HUES64 (cell line): ENCODE results near the gene BRS3. TPM values are rescaled to one million over a fixed set of nuclear protein-coding genes. Genes with fewer than 3 reads are reported as not detected.
"Not testable (repeated sequence)": the region's sequence is repeated elsewhere in the genome, so short reads cannot be mapped to it uniquely, and the experiment has no call there.

Experiments
- H3K27ac ChIP-seq: 2 replicates; pipeline ENCODE4 v1.7.0; 2013; ENCODE audit warnings: low read depth, low read length, inconsistent platforms
- H3K27me3 ChIP-seq: 2 replicates; pipeline ENCODE4 v1.6.1; 2013; ENCODE audit warnings: mild to moderate bottlenecking, low read length; ENCODE audit not compliant: insufficient read depth
- H3K36me3 ChIP-seq: 2 replicates; pipeline ENCODE4 v1.6.1; 2013; ENCODE audit warnings: mild to moderate bottlenecking, low read length; ENCODE audit not compliant: insufficient read depth
- H3K4me1 ChIP-seq: 2 replicates; pipeline ENCODE4 v1.6.1; 2013; ENCODE audit warnings: mild to moderate bottlenecking, low read length, moderate library complexity; ENCODE audit not compliant: insufficient read depth
- H3K4me3 ChIP-seq: 2 replicates; pipeline ENCODE4 v1.5.1; 2013; ENCODE audit warnings: mild to moderate bottlenecking, low read length, moderate library complexity
- H3K9ac ChIP-seq: 2 replicates; pipeline ENCODE4 v1.6.1; 2013; ENCODE audit warnings: mild to moderate bottlenecking, low read depth, low read length
- H3K9me3 ChIP-seq: 2 replicates; pipeline ENCODE4 v1.6.1; 2013; ENCODE audit warnings: low read depth, low read length; ENCODE audit not compliant: insufficient read depth
- WGBS: fragments of 150-250, 120-280 bp; methylation state at CpG from one replicate; pipeline ENCODE4 v1.1.7; 2013; ENCODE audit warnings: missing lambda C conversion rate; 5-methylcytosine and 5-hydroxymethylcytosine counted together
- polyA plus RNA-seq, 2 experiments: library from polyadenylated mRNA; stranded (reverse); fragments of 50-300 nt; gene quantifications; one replicate each; pipeline ENCODE4 v1.2.3, GENCODE V29; 2013

BRS3 gene
- polyA plus RNA-seq (2013, experiment 1 of 2) = not detected
- not detected for polyA plus RNA-seq (2013, experiment 2 of 2)

DNA sequence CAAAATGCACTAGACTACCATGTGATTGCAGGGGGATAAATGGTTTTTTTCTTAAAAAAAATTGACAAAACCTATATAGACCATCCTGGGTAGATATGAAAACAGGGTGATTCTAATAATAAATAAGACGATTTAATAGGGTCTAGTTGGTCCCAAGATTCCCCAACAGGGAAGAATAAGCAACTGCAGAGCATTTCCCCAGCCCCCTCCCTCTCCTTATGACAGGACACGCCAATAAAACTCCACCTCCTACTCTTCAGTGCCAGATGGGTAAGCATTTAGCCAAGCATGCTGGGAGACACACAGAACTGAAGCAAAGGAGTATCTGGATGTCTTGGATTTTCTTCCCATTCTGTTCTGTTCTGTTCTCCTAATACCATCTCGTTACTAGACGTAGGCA is at the start of gene BRS3:
BRS3 (plus strand) TSS at position 301 of the 400 bp plus-strand sequence. CDS start 168 bp downstream, outside the sequence.
- Histone ChIP-seq H3K36me3 (no peaks in the 10 kb centered on the region), H3K9me3 (no peaks in the 10 kb centered on the region), H3K27ac (no peak within 1 kb of the TSS), H3K27me3 (peaks cover 7% of the 10 kb centered on the region), H3K9ac (no peak within 1 kb of the TSS), H3K4me1 (no peaks in the 10 kb centered on the region), H3K4me3 (no peak within 1 kb of the TSS)
- 89% methylated on average over 3 of the region's 4 CpGs for WGBS

- WGBS = 100% methylated on average over 1 of the region's 3 CpGs
- Histone ChIP-seq H3K27me3 (no peaks in the 10 kb centered on the region), H3K36me3 (no peaks in the 10 kb centered on the region), H3K9me3 (no peaks in the 10 kb centered on the region), H3K4me3 (no peak overlapping the region), H3K27ac (no peak overlapping the region), H3K4me1 (no peaks in the 10 kb centered on the region), H3K9ac (no peak overlapping the region)
Measured at GRCh38 chrX:136438192-136438591, 49.6 kb upstream of the BRS3 start.

GRCh38 chrX:136445674-136446073 is 42.1 kb upstream of the BRS3 start:
- not testable (repeated sequence) for H3K27me3 ChIP-seq, H3K9ac ChIP-seq, H3K9me3 ChIP-seq, H3K27ac ChIP-seq, H3K4me1 ChIP-seq, H3K4me3 ChIP-seq, H3K36me3 ChIP-seq
- 75% methylated on average over 11 of the region's 18 CpGs for WGBS

DNA sequence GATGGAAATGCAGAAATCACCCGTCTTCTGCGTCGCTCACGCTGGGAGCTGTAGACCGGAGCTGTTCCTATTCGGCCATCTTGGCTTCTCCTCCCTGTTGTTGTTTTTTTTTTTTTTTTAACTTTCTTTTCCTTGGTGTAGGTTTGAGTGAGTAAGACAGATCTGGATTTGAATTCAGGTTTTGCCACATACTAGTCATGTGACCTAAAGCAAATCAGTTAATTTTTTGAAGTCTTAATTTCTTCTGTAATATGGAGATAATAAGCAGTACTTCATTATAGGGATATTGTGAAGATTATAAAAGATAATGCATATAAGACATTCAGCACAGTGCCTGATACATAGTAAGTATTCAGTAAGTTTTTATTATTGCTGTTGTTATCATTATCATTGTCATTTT is 41.5 kb upstream of the BRS3 start:
- no peaks in the 10 kb centered on the region for H3K27me3 ChIP-seq
- no peak overlapping the region for H3K4me3 ChIP-seq
- no peak overlapping the region for H3K9ac ChIP-seq
- WGBS = 100% methylated on average over 4 of the region's 6 CpGs
- no peaks in the 10 kb centered on the region for H3K36me3 ChIP-seq
- H3K9me3 ChIP-seq = no peaks in the 10 kb centered on the region
- H3K27ac ChIP-seq = no peak overlapping the region
- no peaks in the 10 kb centered on the region for H3K4me1 ChIP-seq

DNA sequence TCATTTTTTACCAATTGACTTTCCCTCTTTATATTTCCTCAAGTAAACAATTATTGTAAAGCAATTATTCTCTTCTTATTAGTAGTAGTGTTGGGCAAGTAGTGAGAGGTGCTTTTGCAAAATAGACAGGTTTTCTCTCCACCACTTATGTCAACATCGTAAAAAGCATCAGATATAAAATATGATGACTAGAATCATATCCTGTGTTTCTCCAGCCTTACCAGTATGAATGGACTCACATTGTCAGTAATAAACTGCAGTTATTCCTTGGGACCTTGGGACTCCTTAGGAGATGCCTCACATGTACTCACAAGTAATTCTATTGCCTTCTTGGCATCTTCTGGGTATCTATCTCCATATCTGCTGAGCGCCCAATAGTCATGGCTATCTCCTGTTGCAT is 40.4 kb upstream of the BRS3 start:
- H3K9ac ChIP-seq = no peak overlapping the region
- H3K36me3 ChIP-seq = no peaks in the 10 kb centered on the region
- no peak overlapping the region for H3K27ac ChIP-seq
- H3K27me3 ChIP-seq = no peaks in the 10 kb centered on the region
- H3K4me3 ChIP-seq = no peak overlapping the region
- no peaks in the 10 kb centered on the region for H3K9me3 ChIP-seq
- 95% methylated on average over 1 of the region's 2 CpGs for WGBS
- no peaks in the 10 kb centered on the region for H3K4me1 ChIP-seq

- no peak overlapping the region for H3K4me3 ChIP-seq
- no peaks in the 10 kb centered on the region for H3K36me3 ChIP-seq
- no peak overlapping the region for H3K9ac ChIP-seq
Measured at GRCh38 chrX:136447968-136448367, 39.8 kb upstream of the BRS3 start.

DNA sequence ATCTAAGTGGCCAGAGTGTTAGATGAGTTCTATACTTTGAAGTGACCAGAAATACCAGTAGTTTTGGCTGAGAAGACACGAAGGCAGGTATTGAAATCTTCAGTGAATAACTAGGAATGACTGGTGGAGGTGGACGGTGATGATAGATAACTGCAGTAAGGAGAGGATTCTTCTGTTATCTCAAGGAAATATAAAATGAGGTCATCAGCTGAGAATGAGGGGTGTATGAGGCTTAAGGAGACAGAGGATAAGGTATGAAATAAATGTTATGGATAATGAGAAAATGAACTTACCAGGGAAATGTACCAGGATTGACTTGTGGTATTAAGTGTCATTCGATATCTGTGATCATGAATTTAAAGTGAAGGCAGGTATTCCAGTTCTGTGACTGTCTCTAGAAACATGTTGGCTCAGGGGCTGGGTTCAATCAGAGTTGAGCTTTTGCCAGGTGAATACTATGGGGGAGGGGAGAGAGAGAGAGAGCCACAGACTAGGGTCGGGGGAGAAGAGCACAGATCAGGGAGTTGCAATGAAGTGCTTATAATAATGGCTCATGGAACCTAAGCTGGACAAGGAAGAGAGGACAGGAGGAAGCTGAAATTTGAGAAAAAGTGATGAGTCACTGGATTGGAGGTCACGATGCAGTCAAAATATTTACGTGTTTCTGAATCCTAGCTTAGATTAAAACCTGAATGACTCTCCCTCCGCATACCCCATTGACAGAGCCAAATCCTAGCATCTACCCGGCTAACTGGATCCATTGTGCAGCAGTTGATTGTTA is 37.5 kb upstream of the BRS3 start:
- no peaks in the 10 kb centered on the region for H3K27me3 ChIP-seq
- no peaks in the 10 kb centered on the region for H3K36me3 ChIP-seq
- no peaks in the 10 kb centered on the region for H3K4me1 ChIP-seq
- H3K27ac ChIP-seq = no peak overlapping the region
- no peak overlapping the region for H3K9ac ChIP-seq
- 76% methylated on average over 7 of the region's 8 CpGs for WGBS
- H3K4me3 ChIP-seq = no peak overlapping the region
- H3K9me3 ChIP-seq = no peaks in the 10 kb centered on the region

More at GRCh38 chrX:136447968-136448367, 39.8 kb upstream of the BRS3 start:
- Histone ChIP-seq H3K27ac (no peak overlapping the region), H3K4me1 (no peaks in the 10 kb centered on the region), H3K27me3 (no peaks in the 10 kb centered on the region), H3K9me3 (no peaks in the 10 kb centered on the region)

- no peak overlapping the region for H3K27ac ChIP-seq
- H3K4me3 ChIP-seq = no peak overlapping the region
- 80% methylated on average over 1 of the region's 5 CpGs for WGBS
- no peaks in the 10 kb centered on the region for H3K4me1 ChIP-seq
- no peaks in the 10 kb centered on the region for H3K9me3 ChIP-seq
- no peak overlapping the region for H3K9ac ChIP-seq
- H3K27me3 ChIP-seq = no peaks in the 10 kb centered on the region
- no peaks in the 10 kb centered on the region for H3K36me3 ChIP-seq
Measured at GRCh38 chrX:136452614-136453013, 35.1 kb upstream of the BRS3 start.

DNA sequence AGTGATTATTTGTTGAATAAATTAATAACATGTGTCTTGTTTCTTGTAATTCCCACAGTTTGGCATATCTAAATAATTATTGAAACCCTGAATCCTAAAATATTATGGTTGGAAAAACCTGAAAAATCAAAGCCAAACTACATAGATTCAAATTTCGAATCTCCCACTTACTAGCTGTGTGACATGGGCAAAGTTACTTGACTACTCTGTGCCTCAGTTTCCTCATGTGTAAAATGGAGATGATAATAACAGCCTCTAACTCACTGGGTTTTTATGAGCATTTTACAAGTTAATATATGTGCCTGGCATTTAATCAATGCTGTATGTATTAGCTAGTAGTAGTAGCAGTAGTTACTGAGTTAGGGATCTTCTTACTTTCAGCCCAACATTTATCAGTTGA is 34.6 kb upstream of the BRS3 start:
- no peaks in the 10 kb centered on the region for H3K36me3 ChIP-seq
- no peaks in the 10 kb centered on the region for H3K27me3 ChIP-seq
- no CpG with 5 or more reads among the region's 1 CpG for WGBS
- H3K9ac ChIP-seq = no peak overlapping the region
- H3K4me3 ChIP-seq = no peak overlapping the region
- no peaks in the 10 kb centered on the region for H3K9me3 ChIP-seq
- H3K27ac ChIP-seq = no peak overlapping the region
- H3K4me1 ChIP-seq = no peaks in the 10 kb centered on the region

GRCh38 chrX:136453771-136454170 is 34.0 kb upstream of the BRS3 start:
- WGBS = no CpG with 5 or more reads among the region's 1 CpG
- Histone ChIP-seq H3K4me1 (no peaks in the 10 kb centered on the region), H3K27me3 (no peaks in the 10 kb centered on the region), H3K27ac (no peak overlapping the region), H3K9me3 (no peaks in the 10 kb centered on the region), H3K4me3 (no peak overlapping the region), H3K9ac (no peak overlapping the region), H3K36me3 (no peaks in the 10 kb centered on the region)

DNA sequence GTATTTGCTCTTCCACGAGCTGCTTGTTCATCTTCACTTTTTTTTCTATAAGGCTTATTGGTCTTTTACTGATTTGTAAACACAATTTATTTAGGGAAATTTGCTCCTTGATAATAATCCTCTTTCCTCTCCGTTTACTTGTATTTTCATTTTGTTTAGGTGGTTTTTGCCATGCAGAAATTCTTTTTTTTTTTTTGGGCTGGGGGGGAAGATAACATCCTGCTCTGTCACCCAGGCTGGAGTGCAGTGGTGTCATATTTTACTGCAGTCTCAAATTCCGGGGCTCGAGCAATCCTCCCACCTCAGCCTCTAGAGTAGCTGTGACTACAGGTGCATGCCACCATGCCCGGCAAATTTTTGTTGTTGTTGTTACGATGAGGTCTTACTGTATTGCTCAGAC is 31.6 kb upstream of the BRS3 start:
- WGBS = 86% methylated on average over 4 of the region's 6 CpGs
- Histone ChIP-seq H3K27ac (no peak overlapping the region), H3K9ac (no peak overlapping the region), H3K9me3 (no peaks in the 10 kb centered on the region), H3K4me3 (no peak overlapping the region), H3K36me3 (no peaks in the 10 kb centered on the region), H3K4me1 (no peaks in the 10 kb centered on the region), H3K27me3 (no peaks in the 10 kb centered on the region)
